HG03280 (cell line): ENCODE data around the gene CPN1.
A peak's percentile ranks its signal among the peaks of the same experiment; 100 is the strongest.

Experiments used
- ATAC-seq: cut with Tn5 transposase; IDR thresholded peaks from one replicate; pipeline ENCODE4 v1.9.1; 2021; ENCODE audit warnings: mild to moderate bottlenecking, moderate library complexity; ENCODE audit not compliant: unreplicated experiment

CPN1 gene

GRCh38 chr10:99999319-100000108 lies 82.2 kb downstream of the CPN1 start:
- ATAC-seq: no peak

GRCh38 chr10:99998889-99999288 lies 82.8 kb downstream of the CPN1 start:
- ATAC-seq: no peak

- no peak for ATAC-seq
Observed at GRCh38 chr10:99996671-99997648, 84.7 kb downstream of the CPN1 start.

- no peak for ATAC-seq
Observed at GRCh38 chr10:99995713-99996112, 86.0 kb downstream of the CPN1 start.

GRCh38 chr10:99995269-99995668 lies 86.4 kb downstream of the CPN1 start:
- ATAC-seq: no peak

- no peak for ATAC-seq
Observed at GRCh38 chr10:99994801-99995200, 86.9 kb downstream of the CPN1 start.

GRCh38 chr10:99993701-99994689 lies 87.7 kb downstream of the CPN1 start:
- ATAC-seq: peak; percentile 93
